Loucy (cell line): Measurements from ENCODE around the gene CDYL.

ENCODE experiments used
- H2AFZ ChIP-seq: fragments of 200-600 bp; sonication (generic); 2 replicates; pipeline ENCODE4 v1.6.0; 2016; ENCODE audit warnings: antibody characterized with exemption, mild to moderate bottlenecking, low read length, moderate library complexity
- H3F3A ChIP-seq: fragments of 200-600 bp; 2 replicates; pipeline ENCODE4 v1.6.0; 2016; ENCODE audit warnings: antibody characterized with exemption, low read depth, mild to moderate bottlenecking
- H3K27me3 ChIP-seq: fragments of 200-600 bp; sonication (generic); 2 replicates; pipeline ENCODE4 v1.6.1; 2014; ENCODE audit warnings: low read length, mild to moderate bottlenecking; ENCODE audit not compliant: insufficient read depth, poor library complexity, severe bottlenecking
- H3K36me3 ChIP-seq: fragments of 200-600 bp; sonication (generic); 2 replicates; pipeline ENCODE4 v1.6.1; 2016; ENCODE audit warnings: low read length; ENCODE audit not compliant: insufficient read depth
- H3K4me1 ChIP-seq: fragments of 200-600 bp; sonication (generic); 2 replicates; pipeline ENCODE4 v1.5.1; 2014; ENCODE audit warnings: low read length, mild to moderate bottlenecking; ENCODE audit not compliant: insufficient read depth, poor library complexity, severe bottlenecking
- H3K4me2 ChIP-seq: fragments of 200-600 bp; sonication (generic); 2 replicates; pipeline ENCODE4 v1.6.0; 2014; ENCODE audit warnings: antibody characterized with exemption, low read length, low read depth, mild to moderate bottlenecking; ENCODE audit not compliant: poor library complexity, severe bottlenecking
- H3K4me3 ChIP-seq: fragments of 200-600 bp; sonication (generic); 2 replicates; pipeline ENCODE4 v1.5.1; 2014; ENCODE audit warnings: low read length, mild to moderate bottlenecking, mixed read lengths; ENCODE audit not compliant: poor library complexity, severe bottlenecking
- H3K79me2 ChIP-seq: fragments of 200-600 bp; sonication (generic); 2 replicates; pipeline ENCODE4 v1.6.1; 2014; ENCODE audit warnings: low read length; ENCODE audit not compliant: insufficient read depth
- H3K9ac ChIP-seq: fragments of 200-600 bp; sonication (generic); 2 replicates; pipeline ENCODE4 v1.6.0; 2014; ENCODE audit warnings: mild to moderate bottlenecking, low read depth, low read length, moderate library complexity; ENCODE audit not compliant: poor library complexity, severe bottlenecking
- H3K9me2 ChIP-seq: fragments of 200-600 bp; sonication (generic); replicated peaks from 2 replicates; pipeline ENCODE4 v1.6.1; 2016; ENCODE audit warnings: low read depth, low read length, mixed read lengths
- H3K9me3 ChIP-seq: fragments of 200-600 bp; sonication (generic); 2 replicates; pipeline ENCODE4 v1.6.1; 2014; ENCODE audit warnings: mild to moderate bottlenecking, antibody characterized with exemption, low read length, low read depth; ENCODE audit not compliant: insufficient read depth
- H4K20me1 ChIP-seq: fragments of 200-600 bp; sonication (generic); 2 replicates; pipeline ENCODE4 v1.6.0; 2014; ENCODE audit warnings: antibody characterized with exemption, low read length, mild to moderate bottlenecking; ENCODE audit not compliant: insufficient read depth, poor library complexity, severe bottlenecking
- EZH2phosphoT487 ChIP-seq: fragments of 200-600 bp; IDR thresholded peaks from 2 replicates; pipeline ENCODE4 v1.6.1; 2018; ENCODE audit warnings: antibody characterized with exemption, mild to moderate bottlenecking, moderate library complexity, borderline replicate concordance
- TF ChIP-seq, protein P1 (sequence below): fragments of 200-600 bp; sonication (generic); conservative IDR thresholded peaks from 2 replicates; pipeline ENCODE4 v1.5.1; 2014; ENCODE audit warnings: mild to moderate bottlenecking, antibody characterized with exemption, low read length

The CDYL gene

GRCh38 chr6:4890191-4890590, 114.0 kb downstream of the CDYL start:
- no peak overlapping the region for H3K4me3 ChIP-seq
- H3K9ac ChIP-seq: no peak overlapping the region
- H4K20me1 ChIP-seq: peaks cover 21% of the 10 kb centered on the region
- H2AFZ ChIP-seq: no peak overlapping the region
- H3K4me1 ChIP-seq: peaks cover 9% of the 10 kb centered on the region
- H3K27me3 ChIP-seq: no peaks in the 10 kb centered on the region
- H3K9me2 ChIP-seq: no peaks in the 10 kb centered on the region
- no peaks in the 10 kb centered on the region for H3K9me3 ChIP-seq
- peak overlapping the region; percentile 11 for H3K4me2 ChIP-seq
- peaks cover 82% of the 10 kb centered on the region for H3K79me2 ChIP-seq
- TF ChIP-seq, protein P1, sequence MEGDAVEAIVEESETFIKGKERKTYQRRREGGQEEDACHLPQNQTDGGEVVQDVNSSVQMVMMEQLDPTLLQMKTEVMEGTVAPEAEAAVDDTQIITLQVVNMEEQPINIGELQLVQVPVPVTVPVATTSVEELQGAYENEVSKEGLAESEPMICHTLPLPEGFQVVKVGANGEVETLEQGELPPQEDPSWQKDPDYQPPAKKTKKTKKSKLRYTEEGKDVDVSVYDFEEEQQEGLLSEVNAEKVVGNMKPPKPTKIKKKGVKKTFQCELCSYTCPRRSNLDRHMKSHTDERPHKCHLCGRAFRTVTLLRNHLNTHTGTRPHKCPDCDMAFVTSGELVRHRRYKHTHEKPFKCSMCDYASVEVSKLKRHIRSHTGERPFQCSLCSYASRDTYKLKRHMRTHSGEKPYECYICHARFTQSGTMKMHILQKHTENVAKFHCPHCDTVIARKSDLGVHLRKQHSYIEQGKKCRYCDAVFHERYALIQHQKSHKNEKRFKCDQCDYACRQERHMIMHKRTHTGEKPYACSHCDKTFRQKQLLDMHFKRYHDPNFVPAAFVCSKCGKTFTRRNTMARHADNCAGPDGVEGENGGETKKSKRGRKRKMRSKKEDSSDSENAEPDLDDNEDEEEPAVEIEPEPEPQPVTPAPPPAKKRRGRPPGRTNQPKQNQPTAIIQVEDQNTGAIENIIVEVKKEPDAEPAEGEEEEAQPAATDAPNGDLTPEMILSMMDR: no peak
- no peak for TF ChIP-seq EZH2phosphoT487
- no peaks in the 10 kb centered on the region for H3F3A ChIP-seq
- peaks cover 24% of the 10 kb centered on the region; the same call in 1 of the 2 replicates for H3K36me3 ChIP-seq

DNA sequence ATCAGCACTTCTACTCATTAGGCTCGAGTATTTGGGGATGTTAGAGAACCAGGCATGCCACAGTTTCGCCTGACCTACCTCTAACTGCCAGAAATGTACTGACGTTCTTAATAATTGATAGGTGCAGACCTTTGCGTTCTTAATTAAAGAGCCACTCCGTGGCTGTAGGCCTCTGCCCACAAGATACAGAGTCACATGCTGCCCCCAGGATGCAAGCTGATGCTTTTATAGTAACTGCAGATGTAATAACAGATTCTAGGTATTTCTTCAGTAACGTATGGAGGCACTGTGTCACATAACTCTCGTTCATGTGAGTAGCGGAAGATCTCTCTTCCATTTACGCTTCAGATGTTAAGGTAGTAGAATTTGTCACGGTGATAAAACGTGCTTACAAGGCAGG, 114.4 kb downstream of the CDYL start:
- peaks cover 21% of the 10 kb centered on the region for H4K20me1 ChIP-seq
- H3K36me3 ChIP-seq: peaks cover 26% of the 10 kb centered on the region; the same call in 1 of the 2 replicates
- TF ChIP-seq, protein P1: no peak
- no peak for TF ChIP-seq EZH2phosphoT487
- no peaks in the 10 kb centered on the region for H3K9me3 ChIP-seq
- peaks cover 77% of the 10 kb centered on the region for H3K79me2 ChIP-seq
- H3K27me3 ChIP-seq: no peaks in the 10 kb centered on the region
- peaks cover 9% of the 10 kb centered on the region for H3K4me1 ChIP-seq
- no peaks in the 10 kb centered on the region for H3F3A ChIP-seq
- H3K4me2 ChIP-seq: no peak overlapping the region
- H3K9ac ChIP-seq: no peak overlapping the region
- H3K9me2 ChIP-seq: no peaks in the 10 kb centered on the region
- H2AFZ ChIP-seq: no peak overlapping the region
- H3K4me3 ChIP-seq: no peak overlapping the region

GRCh38 chr6:4891141-4891540, 114.9 kb downstream of the CDYL start:
- Histone ChIP-seq H3K4me1 (peaks cover 9% of the 10 kb centered on the region), H3K9me2 (no peaks in the 10 kb centered on the region), H3K79me2 (peaks cover 76% of the 10 kb centered on the region), H3K4me3 (no peak overlapping the region), H4K20me1 (peaks cover 19% of the 10 kb centered on the region), H3K9ac (no peak overlapping the region), H3K9me3 (no peaks in the 10 kb centered on the region), H3K36me3 (peaks cover 30% of the 10 kb centered on the region; the same call in 1 of the 2 replicates), H3F3A (no peaks in the 10 kb centered on the region), H3K4me2 (no peak overlapping the region), H2AFZ (no peak overlapping the region), H3K27me3 (no peaks in the 10 kb centered on the region)
- TF ChIP-seq EZH2phosphoT487: no peak
- TF ChIP-seq, protein P1: no peak
